HepG2 (cell line): ENCODE measurements around the gene WWP2. TPM values are rescaled to one million over a fixed set of nuclear protein-coding genes. Genes with fewer than 3 reads are reported as not detected.

ENCODE experiments used
- ARNT ChIP-seq: fragments of 450-650 bp; IDR thresholded peaks from 2 replicates; pipeline ENCODE4 v1.6.1; 2017
- CEBPG ChIP-seq: IDR thresholded peaks from 2 replicates; pipeline ENCODE4 v1.6.1; 2016
- FOSL2 ChIP-seq: sonication (generic); formaldehyde crosslinking; IDR thresholded peaks from 2 replicates; pipeline ENCODE4 v1.4.0; 2020; ENCODE audit warnings: missing genetic modification reagents
- KDM5B ChIP-seq: sonication (generic); formaldehyde crosslinking; IDR thresholded peaks from 2 replicates; pipeline ENCODE4 v1.4.0; 2020; ENCODE audit warnings: missing genetic modification reagents, mild to moderate bottlenecking, borderline replicate concordance
- MIXL1 ChIP-seq: IDR thresholded peaks from 2 replicates; pipeline ENCODE4 v1.6.1; 2016
- PHF20 ChIP-seq: sonication (generic); formaldehyde crosslinking; IDR thresholded peaks from 2 replicates; pipeline ENCODE4 v1.5.0; 2020; ENCODE audit warnings: mild to moderate bottlenecking, missing genetic modification reagents
- PITX1 ChIP-seq: sonication (generic); formaldehyde crosslinking; IDR thresholded peaks from 2 replicates; pipeline ENCODE4 v1.5.1; 2020; ENCODE audit warnings: mild to moderate bottlenecking, missing genetic modification reagents
- RAD21 ChIP-seq: fragments of 450-650 bp; formaldehyde crosslinking; IDR thresholded peaks from 2 replicates; pipeline ENCODE4 v1.5.0; 2020; ENCODE audit warnings: mild to moderate bottlenecking
- RBAK ChIP-seq: sonication (generic); formaldehyde crosslinking; IDR thresholded peaks from 2 replicates; pipeline ENCODE4 v1.5.1; 2020; ENCODE audit warnings: mild to moderate bottlenecking, missing genetic modification reagents
- SAP130 ChIP-seq: IDR thresholded peaks from 2 replicates; pipeline ENCODE4 v1.6.1; 2016; ENCODE audit warnings: low read depth
- TOE1 ChIP-seq: sonication (generic); formaldehyde crosslinking; IDR thresholded peaks from 2 replicates; pipeline ENCODE4 v1.4.0; 2020; ENCODE audit warnings: mild to moderate bottlenecking, missing genetic modification reagents
- ZBTB7A ChIP-seq: sonication (generic); formaldehyde crosslinking; IDR thresholded peaks from 2 replicates; pipeline ENCODE4 v1.8.0; 2022; ENCODE audit warnings: mild to moderate bottlenecking, missing genetic modification reagents
- ZNF331 ChIP-seq: sonication (generic); formaldehyde crosslinking; IDR thresholded peaks from 2 replicates; pipeline ENCODE4 v1.4.0; 2020; ENCODE audit warnings: missing genetic modification reagents
- ZNF350 ChIP-seq: sonication (generic); formaldehyde crosslinking; IDR thresholded peaks from 2 replicates; pipeline ENCODE4 v1.4.0; 2020; ENCODE audit warnings: mild to moderate bottlenecking, low read depth, missing genetic modification reagents, borderline replicate concordance
- ZNF614 ChIP-seq: IDR thresholded peaks from 2 replicates; pipeline ENCODE4 v1.6.1; 2018; ENCODE audit warnings: missing biosample characterization, missing genetic modification reagents, inconsistent platforms, borderline replicate concordance
- ZSCAN25 ChIP-seq: sonication (generic); formaldehyde crosslinking; IDR thresholded peaks from 2 replicates; pipeline ENCODE4 v1.8.0; 2022; ENCODE audit warnings: mild to moderate bottlenecking, missing genetic modification reagents
- polyA plus RNA-seq, 8 experiments: library from polyadenylated mRNA; depleted of rRNA in 3 of 8; stranded (reverse) in 7 of 8; unstranded in 1 of 8; fragments of >200 nt; fragmentation: Illumina TruSeq in 4 of 8; extraction: Trizol in 4 of 8; gene quantifications; 2 replicates each; pipeline versions ENCODE4 v1.2.1 to v1.2.3, GENCODE V29; 2011 to 2016; ENCODE audit warnings: low read depth in 4 of 8, missing spikeins in 1 of 8, mixed read lengths in 1 of 8; ENCODE audit not compliant: insufficient read depth in 1 of 8
- total RNA-seq, 5 experiments: library from RNA; depleted of rRNA; stranded (reverse); fragments of >200 nt; fragmentation: Illumina TruSeq; extraction: Trizol; gene quantifications; 2 replicates each; pipeline ENCODE4 v1.2.3, GENCODE V29; 2016; ENCODE audit warnings: low read depth in 1 of 5
- TF ChIP-seq, protein P1 (sequence below): sonication (generic); formaldehyde crosslinking; IDR thresholded peaks from 2 replicates; pipeline ENCODE4 v1.5.0; 2020; ENCODE audit warnings: mild to moderate bottlenecking, missing genetic modification reagents, borderline replicate concordance
- TF ChIP-seq, protein P2 (sequence below): sonication (generic); formaldehyde crosslinking; conservative IDR thresholded peaks from 2 replicates; pipeline ENCODE4 v1.8.1; 2023; ENCODE audit warnings: missing genetic modification reagents
- TF ChIP-seq, protein P3 (sequence below): IDR thresholded peaks from 2 replicates; pipeline ENCODE4 v1.6.1; 2016; ENCODE audit warnings: control low read depth
- TF ChIP-seq, protein P4 (sequence below): sonication (generic); formaldehyde crosslinking; IDR thresholded peaks from 2 replicates; pipeline ENCODE4 v1.5.1; 2020; ENCODE audit warnings: mild to moderate bottlenecking, moderate library complexity, missing genetic modification reagents
- TF ChIP-seq, protein P5 (sequence below): sonication (generic); formaldehyde crosslinking; IDR thresholded peaks from 2 replicates; pipeline ENCODE4 v1.4.0; 2020; ENCODE audit warnings: mild to moderate bottlenecking, missing genetic modification reagents

The WWP2 gene
- total and polyA plus RNA-seq, 2 of the 13 experiments (the other 11 are each of a cell fraction or from before 2014, with no cell fraction given): 11.4 to 28.2 TPM

DNA sequence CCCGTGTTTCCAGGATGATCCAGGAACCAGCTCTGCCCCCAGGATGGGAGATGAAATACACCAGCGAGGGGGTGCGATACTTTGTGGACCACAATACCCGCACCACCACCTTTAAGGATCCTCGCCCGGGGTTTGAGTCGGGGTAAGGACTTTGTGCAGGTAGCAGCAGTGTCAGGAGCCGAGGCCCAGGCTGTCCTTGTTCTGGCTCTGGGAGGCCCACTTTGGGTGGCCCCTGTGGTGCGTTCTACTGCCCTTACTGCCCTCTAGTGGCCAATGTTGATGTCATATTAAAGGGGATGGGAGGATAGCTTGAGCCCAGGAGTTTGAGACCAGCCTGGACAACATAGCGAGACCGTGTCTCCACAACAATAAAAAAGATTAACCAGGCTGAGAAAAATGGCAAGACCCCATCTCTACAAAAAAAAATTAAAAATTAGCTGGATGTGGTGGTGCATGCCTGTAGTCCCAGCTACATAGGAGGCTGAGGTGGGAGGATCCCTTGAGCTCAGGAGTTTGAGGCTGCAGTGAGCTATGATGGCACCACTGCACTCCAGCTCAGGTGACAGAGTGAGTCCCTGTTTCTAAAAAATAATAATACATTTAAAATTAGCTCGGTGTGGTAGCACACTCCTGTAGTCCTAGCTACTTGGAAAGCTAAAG, 168.1 kb downstream of the WWP2 start (continued):
- TF ChIP-seq, protein P1, sequence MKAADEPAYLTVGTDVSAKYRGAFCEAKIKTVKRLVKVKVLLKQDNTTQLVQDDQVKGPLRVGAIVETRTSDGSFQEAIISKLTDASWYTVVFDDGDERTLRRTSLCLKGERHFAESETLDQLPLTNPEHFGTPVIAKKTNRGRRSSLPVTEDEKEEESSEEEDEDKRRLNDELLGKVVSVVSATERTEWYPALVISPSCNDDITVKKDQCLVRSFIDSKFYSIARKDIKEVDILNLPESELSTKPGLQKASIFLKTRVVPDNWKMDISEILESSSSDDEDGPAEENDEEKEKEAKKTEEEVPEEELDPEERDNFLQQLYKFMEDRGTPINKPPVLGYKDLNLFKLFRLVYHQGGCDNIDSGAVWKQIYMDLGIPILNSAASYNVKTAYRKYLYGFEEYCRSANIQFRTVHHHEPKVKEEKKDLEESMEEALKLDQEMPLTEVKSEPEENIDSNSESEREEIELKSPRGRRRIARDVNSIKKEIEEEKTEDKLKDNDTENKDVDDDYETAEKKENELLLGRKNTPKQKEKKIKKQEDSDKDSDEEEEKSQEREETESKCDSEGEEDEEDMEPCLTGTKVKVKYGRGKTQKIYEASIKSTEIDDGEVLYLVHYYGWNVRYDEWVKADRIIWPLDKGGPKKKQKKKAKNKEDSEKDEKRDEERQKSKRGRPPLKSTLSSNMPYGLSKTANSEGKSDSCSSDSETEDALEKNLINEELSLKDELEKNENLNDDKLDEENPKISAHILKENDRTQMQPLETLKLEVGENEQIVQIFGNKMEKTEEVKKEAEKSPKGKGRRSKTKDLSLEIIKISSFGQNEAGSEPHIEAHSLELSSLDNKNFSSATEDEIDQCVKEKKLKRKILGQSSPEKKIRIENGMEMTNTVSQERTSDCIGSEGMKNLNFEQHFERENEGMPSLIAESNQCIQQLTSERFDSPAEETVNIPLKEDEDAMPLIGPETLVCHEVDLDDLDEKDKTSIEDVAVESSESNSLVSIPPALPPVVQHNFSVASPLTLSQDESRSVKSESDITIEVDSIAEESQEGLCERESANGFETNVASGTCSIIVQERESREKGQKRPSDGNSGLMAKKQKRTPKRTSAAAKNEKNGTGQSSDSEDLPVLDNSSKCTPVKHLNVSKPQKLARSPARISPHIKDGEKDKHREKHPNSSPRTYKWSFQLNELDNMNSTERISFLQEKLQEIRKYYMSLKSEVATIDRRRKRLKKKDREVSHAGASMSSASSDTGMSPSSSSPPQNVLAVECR (CRISPR knock-in tag): peak; percentile 38; the same call in 1 of the 2 replicates
- TF ChIP-seq SAP130 (CRISPR knock-in tag) (no peak), ZSCAN25 (CRISPR knock-in tag) (0 out of 2 replicates have a peak, but pooled peaks have one; percentile 45), RBAK (peak; percentile 21; the same call in 1 of the 2 replicates), KDM5B (peak; percentile 42; the same call in 1 of the 2 replicates), ZNF614 (CRISPR knock-in tag) (peak; percentile 39; the same call in 1 of the 2 replicates), ZNF350 (0 out of 2 replicates have a peak, but pooled peaks have one; percentile 48), TOE1 (CRISPR knock-in tag) (no peak), FOSL2 (0 out of 2 replicates have a peak, but pooled peaks have one; percentile 9), PITX1 (CRISPR knock-in tag) (0 out of 2 replicates have a peak, but pooled peaks have one; percentile 23), ARNT (no peak), MIXL1 (CRISPR knock-in tag) (0 out of 2 replicates have a peak, but pooled peaks have one; percentile 20), PHF20 (CRISPR knock-in tag) (no peak), CEBPG (CRISPR knock-in tag) (0 out of 2 replicates have a peak, but pooled peaks have one; percentile 2), RAD21 (CRISPR knock-in tag) (peak; percentile 92), ZBTB7A (CRISPR knock-in tag) (no peak), ZNF331 (CRISPR knock-in tag) (no peak)
- TF ChIP-seq, protein P2, sequence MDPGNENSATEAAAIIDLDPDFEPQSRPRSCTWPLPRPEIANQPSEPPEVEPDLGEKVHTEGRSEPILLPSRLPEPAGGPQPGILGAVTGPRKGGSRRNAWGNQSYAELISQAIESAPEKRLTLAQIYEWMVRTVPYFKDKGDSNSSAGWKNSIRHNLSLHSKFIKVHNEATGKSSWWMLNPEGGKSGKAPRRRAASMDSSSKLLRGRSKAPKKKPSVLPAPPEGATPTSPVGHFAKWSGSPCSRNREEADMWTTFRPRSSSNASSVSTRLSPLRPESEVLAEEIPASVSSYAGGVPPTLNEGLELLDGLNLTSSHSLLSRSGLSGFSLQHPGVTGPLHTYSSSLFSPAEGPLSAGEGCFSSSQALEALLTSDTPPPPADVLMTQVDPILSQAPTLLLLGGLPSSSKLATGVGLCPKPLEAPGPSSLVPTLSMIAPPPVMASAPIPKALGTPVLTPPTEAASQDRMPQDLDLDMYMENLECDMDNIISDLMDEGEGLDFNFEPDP (CRISPR knock-in tag): no peak
- TF ChIP-seq, protein P3, sequence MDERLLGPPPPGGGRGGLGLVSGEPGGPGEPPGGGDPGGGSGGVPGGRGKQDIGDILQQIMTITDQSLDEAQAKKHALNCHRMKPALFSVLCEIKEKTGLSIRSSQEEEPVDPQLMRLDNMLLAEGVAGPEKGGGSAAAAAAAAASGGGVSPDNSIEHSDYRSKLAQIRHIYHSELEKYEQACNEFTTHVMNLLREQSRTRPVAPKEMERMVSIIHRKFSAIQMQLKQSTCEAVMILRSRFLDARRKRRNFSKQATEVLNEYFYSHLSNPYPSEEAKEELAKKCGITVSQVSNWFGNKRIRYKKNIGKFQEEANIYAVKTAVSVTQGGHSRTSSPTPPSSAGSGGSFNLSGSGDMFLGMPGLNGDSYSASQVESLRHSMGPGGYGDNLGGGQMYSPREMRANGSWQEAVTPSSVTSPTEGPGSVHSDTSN (CRISPR knock-in tag): no peak
- TF ChIP-seq, protein P4, sequence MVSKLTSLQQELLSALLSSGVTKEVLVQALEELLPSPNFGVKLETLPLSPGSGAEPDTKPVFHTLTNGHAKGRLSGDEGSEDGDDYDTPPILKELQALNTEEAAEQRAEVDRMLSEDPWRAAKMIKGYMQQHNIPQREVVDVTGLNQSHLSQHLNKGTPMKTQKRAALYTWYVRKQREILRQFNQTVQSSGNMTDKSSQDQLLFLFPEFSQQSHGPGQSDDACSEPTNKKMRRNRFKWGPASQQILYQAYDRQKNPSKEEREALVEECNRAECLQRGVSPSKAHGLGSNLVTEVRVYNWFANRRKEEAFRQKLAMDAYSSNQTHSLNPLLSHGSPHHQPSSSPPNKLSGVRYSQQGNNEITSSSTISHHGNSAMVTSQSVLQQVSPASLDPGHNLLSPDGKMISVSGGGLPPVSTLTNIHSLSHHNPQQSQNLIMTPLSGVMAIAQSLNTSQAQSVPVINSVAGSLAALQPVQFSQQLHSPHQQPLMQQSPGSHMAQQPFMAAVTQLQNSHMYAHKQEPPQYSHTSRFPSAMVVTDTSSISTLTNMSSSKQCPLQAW (CRISPR knock-in tag): peak; percentile 70; the same call in 1 of the 2 replicates
- TF ChIP-seq, protein P5, sequence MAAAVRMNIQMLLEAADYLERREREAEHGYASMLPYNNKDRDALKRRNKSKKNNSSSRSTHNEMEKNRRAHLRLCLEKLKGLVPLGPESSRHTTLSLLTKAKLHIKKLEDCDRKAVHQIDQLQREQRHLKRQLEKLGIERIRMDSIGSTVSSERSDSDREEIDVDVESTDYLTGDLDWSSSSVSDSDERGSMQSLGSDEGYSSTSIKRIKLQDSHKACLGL (CRISPR knock-in tag): 0 out of 2 replicates have a peak, but pooled peaks have one; percentile 43
